HEK293T (cell line): Measurements from ENCODE around the gene OCRL.
"Not testable (repeated sequence)": the region's sequence is repeated elsewhere in the genome, so short reads cannot be mapped to it uniquely, and the experiment has no call there.

Experiments used
- CTBP1 ChIP-seq: fragments of 450-650 bp; IDR thresholded peaks from 2 replicates; pipeline ENCODE4 v1.6.1; 2016; ENCODE audit warnings: borderline replicate concordance
- ELF4 ChIP-seq: fragments of 450-650 bp; IDR thresholded peaks from 2 replicates; pipeline ENCODE4 v1.6.1; 2017; ENCODE audit warnings: antibody characterized with exemption
- FOXM1 ChIP-seq: fragments of 450-650 bp; IDR thresholded peaks from 2 replicates; pipeline ENCODE4 v1.6.1; 2017; ENCODE audit warnings: mild to moderate bottlenecking, borderline replicate concordance
- L3MBTL2 ChIP-seq: fragments of 450-650 bp; conservative IDR thresholded peaks from 2 replicates; pipeline ENCODE4 v1.6.1; 2016; ENCODE audit warnings: mild to moderate bottlenecking
- LEF1 ChIP-seq: fragments of 450-650 bp; IDR thresholded peaks from 2 replicates; pipeline ENCODE4 v1.6.1; 2017; ENCODE audit warnings: mild to moderate bottlenecking, borderline replicate concordance
- SP1 ChIP-seq: fragments of 450-650 bp; IDR thresholded peaks from 2 replicates; pipeline ENCODE4 v1.6.1; 2017
- TARDBP ChIP-seq: fragments of 450-650 bp; IDR thresholded peaks from 2 replicates; pipeline ENCODE4 v1.6.1; 2016

DNA sequence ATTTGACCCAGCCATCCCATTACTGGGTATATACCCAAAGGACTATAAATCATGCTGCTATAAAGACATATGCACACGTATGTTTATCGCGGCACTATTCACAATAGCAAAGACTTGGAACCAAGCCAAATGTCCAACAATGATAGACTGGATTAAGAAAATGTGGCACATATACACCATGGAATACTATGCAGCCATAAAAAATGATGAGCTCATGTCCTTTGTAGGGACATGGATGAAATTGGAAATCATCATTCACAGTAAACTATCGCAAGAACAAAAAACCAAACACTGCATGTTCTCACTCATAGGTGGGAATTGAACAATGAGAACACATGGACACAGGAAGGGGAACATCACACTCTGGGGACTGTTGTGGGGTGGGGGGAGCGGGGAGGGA lies 24.3 kb downstream of the OCRL start:
- TF ChIP-seq TARDBP, SP1, L3MBTL2, ELF4, FOXM1, CTBP1, LEF1: not testable (repeated sequence)
